H1 (cell line): Measurements from ENCODE around the gene RASA1. TPM values are rescaled to one million over a fixed set of nuclear protein-coding genes. Genes with fewer than 3 reads are reported as not detected.

ENCODE experiments used
- NANOG ChIP-seq: IDR thresholded peaks from 2 replicates; pipeline ENCODE4 v1.6.1; 2011; ENCODE audit warnings: low read length, low read depth, mild to moderate bottlenecking, inconsistent platforms; ENCODE audit not compliant: insufficient read depth, poor library complexity, severe bottlenecking
- POU5F1 ChIP-seq: IDR thresholded peaks from 2 replicates; pipeline ENCODE4 v1.6.1; 2011; ENCODE audit warnings: low read depth, mild to moderate bottlenecking, low read length, moderate library complexity
- RFX5 ChIP-seq: IDR thresholded peaks from 2 replicates; pipeline ENCODE4 v1.6.1; 2011; ENCODE audit warnings: low read depth, low read length, improper control_type of control experiment, borderline replicate concordance
- SP1 ChIP-seq: IDR thresholded peaks from 2 replicates; pipeline ENCODE4 v1.6.1; 2011; ENCODE audit warnings: low read depth, low read length
- polyA plus RNA-seq, 7 experiments: library from polyadenylated mRNA; depleted of rRNA in 3 of 7; stranded (reverse) in 5 of 7; unstranded in 2 of 7; fragments of >200 nt in 5 of 7; fragments of 200-250 nt in 2 of 7; gene quantifications; 1 replicate in 5 of 7; 2 replicates in 1 of 7; 4 replicates in 1 of 7; pipeline versions ENCODE4 v1.2.1 to v1.2.3, GENCODE V29; 2011 to 2013; ENCODE audit warnings: missing spikeins in 2 of 7, mixed read lengths in 2 of 7
- total RNA-seq: library from RNA; stranded (reverse); fragmentation: NEBNext Ultra II Directional; extraction: Animal tissue kit (Norgen Biotek cat#: 25700); gene quantifications from 2 replicates; pipeline ENCODE4 v1.2.1, GENCODE V29; 2021

Gene RASA1
- total and polyA plus RNA-seq, 2 of the 8 experiments (the other 6 are each of a cell fraction or from before 2014, with no cell fraction given), result 15.9 to 33.8 TPM

DNA sequence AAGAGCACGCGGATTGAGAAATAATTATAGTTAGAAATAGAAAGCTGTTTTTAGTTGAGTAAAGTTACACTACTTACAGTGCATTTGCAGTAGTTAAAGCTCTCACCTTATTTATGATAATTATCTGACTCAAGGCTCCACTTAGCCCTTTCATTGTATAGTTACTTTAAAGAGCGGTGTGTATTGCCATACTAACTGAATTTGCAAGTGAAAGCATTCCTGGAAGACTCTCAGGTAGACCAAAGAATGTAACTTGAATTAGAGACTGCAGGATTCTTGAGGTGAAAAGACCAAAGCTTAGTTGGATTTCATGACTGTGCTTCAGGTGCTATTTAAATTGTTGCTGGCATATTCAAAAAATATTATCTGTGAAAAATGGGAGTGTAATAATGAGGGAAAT is 4.2 kb upstream of the RASA1 start (continued):
- TF ChIP-seq NANOG, result peak; percentile 67
- TF ChIP-seq SP1, result peak; percentile 51; the same call in 1 of the 2 replicates
- 0 out of 2 replicates have a peak, but pooled peaks have one; percentile 68 for TF ChIP-seq POU5F1
- no peak for TF ChIP-seq RFX5
